Endothelial cell of umbilical vein (primary cell): ENCODE measurements around the gene KCNE1. TPM values are rescaled to one million over a fixed set of nuclear protein-coding genes. Genes with fewer than 3 reads are reported as not detected.
A peak's percentile ranks its signal among the peaks of the same experiment; 100 is the strongest.
"Not testable (repeated sequence)": the region's sequence is repeated elsewhere in the genome, so short reads cannot be mapped to it uniquely, and the experiment has no call there.

Source experiments
- BruUV-seq: library from RNA; stranded (reverse); fragments of 400-500 nt; replicated peaks from 2 replicates; lab custom pipeline; 2021; lab: Mats Ljungman, UMichigan
- CTCF ChIA-PET: fragments of 300-600, 350-600 bp; sonication (Branson Sonifier 250); formaldehyde crosslinking; loops from one replicate; lab custom pipeline; 2021; ENCODE audit warnings: antibody characterized with exemption, inconsistent platforms; lab: Charles Lee
- POLR2A ChIA-PET: fragments of 300-600, 350-600 bp; sonication (Branson Sonifier 250); formaldehyde crosslinking; loops from one replicate; lab custom pipeline; 2021; ENCODE audit warnings: antibody characterized with exemption, inconsistent platforms; lab: Charles Lee
- DNase-seq: peaks from one replicate; pipeline ENCODE4 v3.0.0-alpha.2; 2011; ENCODE audit warnings: low read depth, low spot score
- FAIRE-seq: peaks from 2 replicates; lab custom pipeline; 2011; peaks lifted over from hg19 to GRCh38; lab: Jason Lieb, UNC
- H2AFZ ChIP-seq: 2 replicates; pipeline ENCODE4 v1.6.0; 2012; ENCODE audit warnings: low read depth, low read length, control low read depth, inconsistent platforms
- H3K27ac ChIP-seq: 2 replicates; pipeline ENCODE4 v1.5.1; 2011; ENCODE audit warnings: low read depth, mild to moderate bottlenecking, control low read depth, low read length, moderate library complexity; ENCODE audit not compliant: insufficient read depth
- H3K27me3 ChIP-seq, 2 experiments: 2 replicates each; pipeline versions ENCODE4 v1.6.0 to v1.6.1; 2011; ENCODE audit warnings: low read length in 2 of 2, mixed read lengths in 1 of 2; ENCODE audit not compliant: control insufficient read depth in 2 of 2, insufficient read depth in 2 of 2
- H3K36me3 ChIP-seq, 2 experiments: 2 replicates in 1 of 2; 3 replicates in 1 of 2; pipeline ENCODE4 v1.5.1; 2011; ENCODE audit warnings: low read length in 2 of 2, mild to moderate bottlenecking in 1 of 2, moderate library complexity in 1 of 2; ENCODE audit not compliant: control insufficient read depth in 2 of 2, insufficient read depth in 2 of 2; ENCODE audit errors: extremely low read depth in 1 of 2
- H3K4me1 ChIP-seq: 3 replicates; pipeline ENCODE4 v1.5.1; 2011; ENCODE audit warnings: mild to moderate bottlenecking, low read length; ENCODE audit not compliant: control insufficient read depth, insufficient read depth; ENCODE audit errors: extremely low read depth
- H3K4me2 ChIP-seq: 2 replicates; pipeline ENCODE4 v1.6.1; 2011; ENCODE audit warnings: low read length, control low read depth, mixed read lengths; ENCODE audit not compliant: insufficient read depth
- H3K4me3 ChIP-seq, 3 experiments: fragments of 200-600 bp in 1 of 3; sonication (generic), shearing (Covaris generic) in 1 of 3; replicated peaks in 1 of 3; 2 replicates each; pipeline ENCODE4 v1.5.1; 2011 to 2016; ENCODE audit warnings: control low read depth in 3 of 3, low read length in 3 of 3, mild to moderate bottlenecking in 2 of 3, inconsistent platforms in 1 of 3, low read depth in 1 of 3, moderate library complexity in 1 of 3; ENCODE audit not compliant: insufficient read depth in 1 of 3
- H3K79me2 ChIP-seq: 2 replicates; pipeline ENCODE4 v1.6.0; 2012; ENCODE audit warnings: low read length, inconsistent platforms; ENCODE audit not compliant: control insufficient read depth, insufficient read depth
- H3K9ac ChIP-seq: replicated peaks from 2 replicates; pipeline ENCODE3; 2011; ENCODE audit warnings: low read length, control low read depth; ENCODE audit not compliant: insufficient read depth; ENCODE audit errors: extremely low read depth
- H3K9me1 ChIP-seq: replicated peaks from 3 replicates; pipeline ENCODE4 v1.6.0; 2011; ENCODE audit warnings: mild to moderate bottlenecking, low read length; ENCODE audit not compliant: control insufficient read depth, insufficient read depth; ENCODE audit errors: extremely low read depth
- H3K9me3 ChIP-seq: replicated peaks from 2 replicates; pipeline ENCODE4 v1.5.1; 2012; ENCODE audit warnings: low read length, inconsistent platforms; ENCODE audit not compliant: control insufficient read depth, insufficient read depth
- H4K20me1 ChIP-seq: replicated peaks from 2 replicates; pipeline ENCODE3; 2011; ENCODE audit warnings: mild to moderate bottlenecking, low read length; ENCODE audit not compliant: control insufficient read depth, insufficient read depth; ENCODE audit errors: extremely low read depth
- dilution Hi-C: fragments of 300-500 bp; cut with MboI; formaldehyde crosslinking; loops from one replicate; pipeline ENCODE4 v1.15.0; 2019; ENCODE audit warnings: low sequenced_read_pairs; ENCODE audit not compliant: extremely low pct_ligation_motif_present
- intact Hi-C: fragments of 100-400 bp; cut with micrococcal nuclease; formaldehyde crosslinking; loops from one replicate; pipeline ENCODE4 v1.10.0; 2022
- polyA plus RNA-seq, 4 experiments: library from polyadenylated mRNA; depleted of rRNA in 3 of 4; stranded (reverse) in 3 of 4; unstranded in 1 of 4; fragments of >200 nt; gene quantifications; 2 replicates each; pipeline versions ENCODE4 v1.2.1 to v1.2.3, GENCODE V29; 2011 to 2012; ENCODE audit warnings: missing spikeins in 1 of 4
- total RNA-seq: library from RNA; stranded (reverse); gene quantifications from 2 replicates; pipeline ENCODE4 v1.2.3, GENCODE V29; 2021

Gene KCNE1
- total and polyA plus RNA-seq, 2 donors (not counting 3 experiments of a cell fraction or from before 2014, with no cell fraction given), result 0.10 to 0.38 TPM

- DNase-seq, H3K36me3 ChIP-seq, H3K27me3 ChIP-seq, intact Hi-C loops, H2AFZ ChIP-seq, BruUV-seq, H4K20me1 ChIP-seq, H3K9me3 ChIP-seq, H3K27ac ChIP-seq, H3K9me1 ChIP-seq, H3K4me1 ChIP-seq, FAIRE-seq, H3K4me3 ChIP-seq, H3K79me2 ChIP-seq, dilution Hi-C loops, CTCF ChIA-PET, H3K9ac ChIP-seq, POLR2A ChIA-PET, H3K4me2 ChIP-seq: not testable (repeated sequence)
These were observed 65.0 kb downstream of the KCNE1 start for GRCh38 chr21:34447018-34447417.

GRCh38 chr21:34443486-34443885, 68.5 kb downstream of the KCNE1 start:
- H3K9me3 ChIP-seq, intact Hi-C loops, H3K4me2 ChIP-seq, dilution Hi-C loops, H3K4me1 ChIP-seq, H3K9me1 ChIP-seq, DNase-seq, H4K20me1 ChIP-seq, H3K4me3 ChIP-seq, H3K27me3 ChIP-seq, H3K27ac ChIP-seq, H3K36me3 ChIP-seq, H2AFZ ChIP-seq, CTCF ChIA-PET, H3K79me2 ChIP-seq, POLR2A ChIA-PET, BruUV-seq, H3K9ac ChIP-seq: not testable (repeated sequence)
- peak; percentile 90 for FAIRE-seq

- intact Hi-C loops, DNase-seq, H3K27ac ChIP-seq, H3K4me3 ChIP-seq, POLR2A ChIA-PET, H3K9me1 ChIP-seq, H3K79me2 ChIP-seq, H3K36me3 ChIP-seq, H4K20me1 ChIP-seq, H2AFZ ChIP-seq, dilution Hi-C loops, CTCF ChIA-PET, BruUV-seq, H3K9ac ChIP-seq, H3K27me3 ChIP-seq, H3K4me2 ChIP-seq, H3K4me1 ChIP-seq, H3K9me3 ChIP-seq: not testable (repeated sequence)
- peak; percentile 46 for FAIRE-seq
These were observed 82.3 kb downstream of the KCNE1 start for GRCh38 chr21:34429710-34430109.

DNA sequence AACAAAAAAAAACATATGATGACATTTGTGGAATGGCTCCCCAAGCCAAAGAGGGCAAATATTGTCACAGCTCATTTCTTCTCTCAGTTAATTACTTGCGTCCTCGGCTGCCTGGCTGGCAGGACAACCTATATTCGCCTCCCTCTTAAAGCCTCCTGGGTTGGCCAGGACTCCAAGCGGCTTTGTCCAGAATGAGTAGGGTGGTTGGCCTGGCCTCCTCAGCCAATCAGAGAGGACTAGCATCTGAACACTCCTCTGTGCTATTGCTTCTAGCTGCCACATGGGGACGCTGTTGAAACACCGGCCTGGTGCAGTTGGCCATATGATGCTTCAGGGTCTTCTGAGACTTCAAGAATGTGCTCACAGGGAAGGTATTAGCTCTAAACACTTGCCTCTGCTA, 83.6 kb downstream of the KCNE1 start:
- H4K20me1 ChIP-seq, dilution Hi-C loops, BruUV-seq, H3K79me2 ChIP-seq, intact Hi-C loops, CTCF ChIA-PET, FAIRE-seq, H3K27ac ChIP-seq, H2AFZ ChIP-seq, POLR2A ChIA-PET, H3K27me3 ChIP-seq, H3K36me3 ChIP-seq, H3K4me1 ChIP-seq, H3K9me1 ChIP-seq, DNase-seq, H3K9me3 ChIP-seq, H3K4me2 ChIP-seq, H3K4me3 ChIP-seq, H3K9ac ChIP-seq: not testable (repeated sequence)
